ENCODE measurements around the gene NT5DC1. TPM values are rescaled to one million over a fixed set of nuclear protein-coding genes. Genes with fewer than 3 reads are reported as not detected.

NT5DC1 gene
- total RNA-seq, 1 donor from 2014 or later, result 2.6 TPM

DNA sequence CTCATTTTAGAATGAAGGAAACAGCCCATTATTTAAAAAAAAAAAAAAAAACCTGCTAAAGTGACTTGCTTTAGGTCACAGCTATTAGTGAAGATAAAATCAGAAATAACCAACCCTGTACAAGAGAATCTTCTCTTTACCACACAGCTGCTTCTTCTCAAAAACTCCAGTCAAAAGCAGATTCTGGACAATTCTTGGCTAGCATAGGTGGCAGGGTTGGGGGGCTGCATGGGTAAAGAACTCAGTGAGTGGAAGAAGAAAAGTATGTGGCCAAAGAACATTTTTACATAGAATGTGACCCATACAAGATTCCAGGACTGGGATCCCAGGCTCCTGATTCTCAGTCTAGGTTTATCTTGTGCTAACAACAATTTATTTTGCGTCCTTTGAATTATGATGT is 30.6 kb upstream of the NT5DC1 start:
- H3K9me3 ChIP-seq (ENCODE audit: control insufficient read depth in 3 of 3, low read length in 3 of 3), result no peaks in the 10 kb centered on the region

DNA sequence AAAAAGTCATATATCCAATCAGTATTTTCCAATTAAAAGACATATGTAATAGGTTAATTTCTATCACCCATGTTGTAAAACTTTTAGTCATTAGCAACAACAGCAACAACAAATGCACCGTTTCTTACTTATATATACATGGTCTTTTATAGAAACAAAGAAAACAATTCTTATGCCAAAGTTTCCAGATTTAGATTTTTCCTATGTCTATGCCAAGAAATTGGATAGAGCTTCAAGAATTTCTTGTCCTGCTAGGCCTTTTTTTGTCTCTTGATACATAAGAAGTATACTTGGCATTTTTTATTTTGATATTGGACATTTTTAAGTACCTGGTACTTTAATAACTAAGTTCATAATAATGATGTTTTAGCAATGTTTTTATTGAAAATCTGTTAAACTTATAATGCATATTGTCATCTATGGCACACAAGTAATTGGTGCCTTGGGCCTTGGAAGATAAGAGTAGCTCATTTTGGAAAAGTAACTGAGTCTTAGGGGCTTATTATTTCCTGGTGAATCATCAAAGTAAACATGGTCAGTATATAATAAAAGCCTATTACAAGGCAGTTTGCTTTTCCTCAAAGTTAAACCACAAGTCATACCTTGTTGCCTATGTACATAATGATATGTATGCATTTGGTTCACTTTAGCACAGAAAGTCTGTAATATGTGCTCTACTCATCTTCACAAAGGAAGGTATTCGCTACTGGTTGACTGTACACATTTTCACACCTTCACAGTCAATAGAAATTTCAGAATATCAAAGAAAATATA is 29.9 kb upstream of the NT5DC1 start:
- no peaks in the 10 kb centered on the region for H3K27me3 ChIP-seq (ENCODE audit: control insufficient read depth in 3 of 3, insufficient read depth in 3 of 3, low read length in 3 of 3)
- H3K27ac ChIP-seq (ENCODE audit: low read depth, low read length), result no peak overlapping the region
- no peak overlapping the region for H3K9ac ChIP-seq (ENCODE audit: low read depth in 1 of 3, low read length in 3 of 3)
- peaks cover 0 to 11% (median 0%) of the 10 kb centered on the region in 3 donors for H3K4me1 ChIP-seq (ENCODE audit: control insufficient read depth in 3 of 3, insufficient read depth in 3 of 3, low read length in 3 of 3)
- no peaks in the 10 kb centered on the region for H3K9me3 ChIP-seq (ENCODE audit: control insufficient read depth in 3 of 3, low read length in 3 of 3)
- H3K36me3 ChIP-seq (ENCODE audit: control insufficient read depth in 3 of 3, insufficient read depth in 3 of 3, low read length in 3 of 3), result no peaks in the 10 kb centered on the region
- no peak overlapping the region for H3K4me3 ChIP-seq (ENCODE audit: low read length in 3 of 3)

More for the DNA sequence above, 30.6 kb upstream of the NT5DC1 start:
- Histone ChIP-seq H3K27ac (ENCODE audit: low read depth, low read length) (no peak overlapping the region), H3K4me1 (ENCODE audit: control insufficient read depth in 3 of 3, insufficient read depth in 3 of 3, low read length in 3 of 3) (peaks cover 0 to 11% (median 0%) of the 10 kb centered on the region in 3 donors), H3K9ac (ENCODE audit: low read depth in 1 of 3, low read length in 3 of 3) (no peak overlapping the region), H3K4me3 (ENCODE audit: low read length in 3 of 3) (no peak overlapping the region), H3K36me3 (ENCODE audit: control insufficient read depth in 3 of 3, insufficient read depth in 3 of 3, low read length in 3 of 3) (no peaks in the 10 kb centered on the region), H3K27me3 (ENCODE audit: control insufficient read depth in 3 of 3, insufficient read depth in 3 of 3, low read length in 3 of 3) (no peaks in the 10 kb centered on the region)

- no peaks in the 10 kb centered on the region for H3K27me3 ChIP-seq (ENCODE audit: control insufficient read depth in 3 of 3, insufficient read depth in 3 of 3, low read length in 3 of 3)
- no peak overlapping the region for H3K9ac ChIP-seq (ENCODE audit: low read depth in 1 of 3, low read length in 3 of 3)
- no peak overlapping the region for H3K27ac ChIP-seq (ENCODE audit: low read depth, low read length)
- H3K36me3 ChIP-seq (ENCODE audit: control insufficient read depth in 3 of 3, insufficient read depth in 3 of 3, low read length in 3 of 3), result no peaks in the 10 kb centered on the region
- H3K4me1 ChIP-seq (ENCODE audit: control insufficient read depth in 3 of 3, insufficient read depth in 3 of 3, low read length in 3 of 3), result peaks cover 0 to 11% (median 0%) of the 10 kb centered on the region in 3 donors
- no peak overlapping the region for H3K4me3 ChIP-seq (ENCODE audit: low read length in 3 of 3)
- H3K9me3 ChIP-seq (ENCODE audit: control insufficient read depth in 3 of 3, low read length in 3 of 3), result no peaks in the 10 kb centered on the region
Observed at GRCh38 chr6:116072368-116072767, 28.3 kb upstream of the NT5DC1 start.

- Histone ChIP-seq H3K27me3 (ENCODE audit: control insufficient read depth in 3 of 3, insufficient read depth in 3 of 3, low read length in 3 of 3) (no peaks in the 10 kb centered on the region), H3K4me1 (ENCODE audit: control insufficient read depth in 3 of 3, insufficient read depth in 3 of 3, low read length in 3 of 3) (peaks cover 0 to 11% (median 0%) of the 10 kb centered on the region in 3 donors), H3K9me3 (ENCODE audit: control insufficient read depth in 3 of 3, low read length in 3 of 3) (no peaks in the 10 kb centered on the region), H3K9ac (ENCODE audit: low read depth in 1 of 3, low read length in 3 of 3) (no peak overlapping the region), H3K27ac (ENCODE audit: low read depth, low read length) (no peak overlapping the region), H3K36me3 (ENCODE audit: control insufficient read depth in 3 of 3, insufficient read depth in 3 of 3, low read length in 3 of 3) (no peaks in the 10 kb centered on the region), H3K4me3 (ENCODE audit: low read length in 3 of 3) (no peak overlapping the region)
Observed at GRCh38 chr6:116073765-116074440, 26.8 kb upstream of the NT5DC1 start.

DNA sequence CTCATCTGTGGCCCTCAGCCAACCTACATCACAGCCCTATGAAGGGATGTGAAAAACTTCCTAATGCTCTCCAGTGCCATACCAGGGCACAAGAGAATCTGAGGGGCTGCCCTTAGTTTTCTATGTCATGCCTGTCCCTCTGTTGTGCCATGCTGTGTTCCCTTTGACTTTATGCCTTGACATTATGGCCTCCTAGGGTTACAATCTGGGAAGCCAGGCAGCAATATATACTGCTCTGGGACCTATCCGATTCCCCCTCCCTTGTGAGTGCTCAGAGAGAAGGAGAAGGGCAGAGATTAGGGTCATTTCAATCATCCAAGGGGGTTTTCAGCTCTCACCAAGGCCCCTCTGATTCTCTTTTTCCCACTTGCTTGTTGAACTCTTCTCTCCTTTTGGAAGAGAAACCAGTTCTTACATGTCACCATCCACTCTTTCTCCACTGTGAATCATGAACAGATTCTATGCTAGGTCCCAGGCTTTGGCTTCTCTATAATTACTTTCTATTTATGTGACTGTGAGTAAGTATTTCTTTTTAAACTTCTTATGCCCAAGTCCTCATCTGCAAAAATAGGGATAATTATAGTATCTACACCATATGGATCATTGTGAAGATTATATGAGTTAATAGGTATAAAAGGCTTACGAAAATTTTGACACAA is 25.8 kb upstream of the NT5DC1 start:
- Histone ChIP-seq H3K9me3 (ENCODE audit: control insufficient read depth in 3 of 3, low read length in 3 of 3) (no peaks in the 10 kb centered on the region), H3K27ac (ENCODE audit: low read depth, low read length) (peak overlapping the region; percentile 66), H3K4me1 (ENCODE audit: control insufficient read depth in 3 of 3, insufficient read depth in 3 of 3, low read length in 3 of 3) (peaks cover 0 to 11% (median 0%) of the 10 kb centered on the region in 3 donors), H3K27me3 (ENCODE audit: control insufficient read depth in 3 of 3, insufficient read depth in 3 of 3, low read length in 3 of 3) (no peaks in the 10 kb centered on the region), H3K36me3 (ENCODE audit: control insufficient read depth in 3 of 3, insufficient read depth in 3 of 3, low read length in 3 of 3) (no peaks in the 10 kb centered on the region), H3K9ac (ENCODE audit: low read depth in 1 of 3, low read length in 3 of 3) (no peak overlapping the region), H3K4me3 (ENCODE audit: low read length in 3 of 3) (no peak overlapping the region)

DNA sequence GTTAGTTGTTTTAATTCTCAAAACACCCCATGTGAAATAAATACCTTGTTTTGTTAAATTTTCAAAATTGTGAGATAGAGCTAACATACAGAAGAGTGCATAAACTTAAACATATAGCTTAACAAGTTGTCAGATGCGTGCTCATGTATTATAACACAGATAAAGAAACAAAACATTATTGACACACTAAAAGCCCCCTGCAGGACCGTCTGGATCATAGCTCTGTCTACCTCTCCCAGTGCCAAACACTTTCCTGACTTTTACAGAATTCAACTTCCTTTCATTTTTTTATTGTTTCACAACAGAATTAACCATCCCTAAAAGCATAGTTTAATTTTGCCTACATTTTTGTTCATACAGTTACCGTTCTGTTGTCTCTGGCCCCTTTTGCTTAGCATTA is 22.1 kb upstream of the NT5DC1 start:
- H3K4me1 ChIP-seq (ENCODE audit: control insufficient read depth in 3 of 3, insufficient read depth in 3 of 3, low read length in 3 of 3), result peaks cover 0 to 9% (median 0%) of the 10 kb centered on the region in 3 donors
- no peak overlapping the region for H3K4me3 ChIP-seq (ENCODE audit: low read length in 3 of 3)
- no peaks in the 10 kb centered on the region for H3K27me3 ChIP-seq (ENCODE audit: control insufficient read depth in 3 of 3, insufficient read depth in 3 of 3, low read length in 3 of 3)
- no peaks in the 10 kb centered on the region for H3K9me3 ChIP-seq (ENCODE audit: control insufficient read depth in 3 of 3, low read length in 3 of 3)
- H3K27ac ChIP-seq (ENCODE audit: low read depth, low read length), result no peak overlapping the region
- no peaks in the 10 kb centered on the region for H3K36me3 ChIP-seq (ENCODE audit: control insufficient read depth in 3 of 3, insufficient read depth in 3 of 3, low read length in 3 of 3)
- no peak overlapping the region for H3K9ac ChIP-seq (ENCODE audit: low read depth in 1 of 3, low read length in 3 of 3)

DNA sequence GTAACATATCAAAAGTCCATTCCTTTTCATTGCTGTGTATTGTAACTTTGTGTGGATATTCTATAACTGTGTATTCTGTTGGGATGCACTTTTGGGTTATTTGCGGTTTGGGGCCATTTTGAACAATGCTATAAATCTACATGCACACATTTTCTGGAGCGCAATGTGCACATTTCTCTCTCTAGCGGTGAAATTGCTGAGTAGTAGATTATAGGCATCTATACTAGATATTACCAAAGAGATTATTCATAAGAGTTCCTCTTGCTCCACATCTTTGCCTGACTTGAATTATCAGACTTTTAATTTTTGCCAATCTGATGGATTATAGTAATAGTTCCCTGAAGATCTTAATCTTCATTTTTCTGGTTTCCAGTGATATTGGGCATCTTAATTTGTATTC is 21.7 kb upstream of the NT5DC1 start:
- Histone ChIP-seq H3K9me3 (ENCODE audit: control insufficient read depth in 3 of 3, low read length in 3 of 3) (no peaks in the 10 kb centered on the region), H3K4me1 (ENCODE audit: control insufficient read depth in 3 of 3, insufficient read depth in 3 of 3, low read length in 3 of 3) (peaks cover 0 to 6% (median 0%) of the 10 kb centered on the region in 3 donors), H3K27ac (ENCODE audit: low read depth, low read length) (no peak overlapping the region), H3K4me3 (ENCODE audit: low read length in 3 of 3) (no peak overlapping the region), H3K36me3 (ENCODE audit: control insufficient read depth in 3 of 3, insufficient read depth in 3 of 3, low read length in 3 of 3) (no peaks in the 10 kb centered on the region), H3K27me3 (ENCODE audit: control insufficient read depth in 3 of 3, insufficient read depth in 3 of 3, low read length in 3 of 3) (no peaks in the 10 kb centered on the region), H3K9ac (ENCODE audit: low read depth in 1 of 3, low read length in 3 of 3) (no peak overlapping the region)

- Histone ChIP-seq H3K27ac (ENCODE audit: low read depth, low read length) (no peak overlapping the region), H3K4me1 (ENCODE audit: control insufficient read depth in 3 of 3, insufficient read depth in 3 of 3, low read length in 3 of 3) (no peaks in the 10 kb centered on the region), H3K9me3 (ENCODE audit: control insufficient read depth in 3 of 3, low read length in 3 of 3) (no peaks in the 10 kb centered on the region), H3K36me3 (ENCODE audit: control insufficient read depth in 3 of 3, insufficient read depth in 3 of 3, low read length in 3 of 3) (no peaks in the 10 kb centered on the region), H3K4me3 (ENCODE audit: low read length in 3 of 3) (no peak overlapping the region), H3K27me3 (ENCODE audit: control insufficient read depth in 3 of 3, insufficient read depth in 3 of 3, low read length in 3 of 3) (no peaks in the 10 kb centered on the region), H3K9ac (ENCODE audit: low read depth in 1 of 3, low read length in 3 of 3) (no peak overlapping the region)
Observed at GRCh38 chr6:116083052-116083451, 17.6 kb upstream of the NT5DC1 start.

GRCh38 chr6:116084284-116084683 is 16.4 kb upstream of the NT5DC1 start:
- Histone ChIP-seq H3K36me3 (ENCODE audit: control insufficient read depth in 3 of 3, insufficient read depth in 3 of 3, low read length in 3 of 3) (no peaks in the 10 kb centered on the region), H3K9ac (ENCODE audit: low read depth in 1 of 3, low read length in 3 of 3) (no peak overlapping the region), H3K4me3 (ENCODE audit: low read length in 3 of 3) (no peak overlapping the region), H3K27me3 (ENCODE audit: control insufficient read depth in 3 of 3, insufficient read depth in 3 of 3, low read length in 3 of 3) (no peaks in the 10 kb centered on the region), H3K9me3 (ENCODE audit: control insufficient read depth in 3 of 3, low read length in 3 of 3) (no peaks in the 10 kb centered on the region), H3K4me1 (ENCODE audit: control insufficient read depth in 3 of 3, insufficient read depth in 3 of 3, low read length in 3 of 3) (no peaks in the 10 kb centered on the region), H3K27ac (ENCODE audit: low read depth, low read length) (no peak overlapping the region)

Data from skeletal muscle tissue (tissue), 4 donors.